Smooth muscle cell (in vitro differentiated cells): ENCODE measurements around the gene ZNF219. TPM values are rescaled to one million over a fixed set of nuclear protein-coding genes. Genes with fewer than 3 reads are reported as not detected.

ENCODE experiments used
- DNase-seq: peaks from one replicate; lab custom pipeline; 2025; ENCODE audit not compliant: unreplicated experiment; lab: John Stamatoyannopoulos, UW
- H2AFZ ChIP-seq: fragments of 200-600 bp; sonication (generic); 2 replicates; pipeline ENCODE4 v1.6.0; 2016; ENCODE audit warnings: antibody characterized with exemption, low read depth, mild to moderate bottlenecking
- H3F3A ChIP-seq: fragments of 200-600 bp; sonication (generic); 2 replicates; pipeline ENCODE4 v1.6.0; 2017; ENCODE audit warnings: antibody characterized with exemption, low read depth
- H3K27ac ChIP-seq: fragments of 200-600 bp; sonication (generic); 2 replicates; pipeline ENCODE4 v1.5.1; 2016; ENCODE audit warnings: low read depth, mild to moderate bottlenecking
- H3K27me3 ChIP-seq: fragments of 200-600 bp; sonication (generic); 2 replicates; pipeline ENCODE4 v1.6.1; 2016; ENCODE audit warnings: low read depth, mild to moderate bottlenecking
- H3K36me3 ChIP-seq: fragments of 200-600 bp; sonication (generic); 2 replicates; pipeline ENCODE4 v1.5.1; 2016; ENCODE audit warnings: low read depth
- H3K4me1 ChIP-seq: fragments of 200-600 bp; sonication (generic); 2 replicates; pipeline ENCODE4 v1.5.1; 2016; ENCODE audit warnings: low read depth
- H3K4me2 ChIP-seq: fragments of 200-600 bp; sonication (generic); 2 replicates; pipeline ENCODE4 v1.6.0; 2016; ENCODE audit warnings: mild to moderate bottlenecking
- H3K4me3 ChIP-seq: fragments of 200-600 bp; sonication (generic); 2 replicates; pipeline ENCODE4 v1.5.1; 2016; ENCODE audit warnings: mild to moderate bottlenecking
- H3K79me2 ChIP-seq: fragments of 200-600 bp; sonication (generic); 2 replicates; pipeline ENCODE4 v1.6.0; 2016; ENCODE audit warnings: low read depth, mild to moderate bottlenecking
- H3K9ac ChIP-seq: fragments of 200-600 bp; sonication (generic); 2 replicates; pipeline ENCODE4 v1.6.0; 2016; ENCODE audit warnings: low read depth
- H3K9me3 ChIP-seq: fragments of 200-600 bp; sonication (generic); replicated peaks from 2 replicates; pipeline ENCODE4 v1.5.1; 2016; ENCODE audit warnings: low read depth
- H4K20me1 ChIP-seq: fragments of 200-600 bp; sonication (generic); 2 replicates; pipeline ENCODE4 v1.6.0; 2016; ENCODE audit warnings: low read depth
- WGBS: methylation state at CpG from one replicate; pipeline ENCODE4 v1.1.7; 2016; ENCODE audit warnings: low lambda C conversion rate; 5-methylcytosine and 5-hydroxymethylcytosine counted together
- polyA plus RNA-seq: library from polyadenylated mRNA; unstranded; fragments of >200 nt; fragmentation: Nextera tagmentation; extraction: Ambion mirVana; gene quantifications from 2 replicates; pipeline ENCODE4 v1.2.1, GENCODE V29; 2016
- total RNA-seq: library from RNA; depleted of rRNA; stranded (reverse); fragments of >200 nt; gene quantifications from 2 replicates; pipeline ENCODE4 v1.2.3, GENCODE V29; 2014
- TF ChIP-seq, protein P1 (sequence below): fragments of 200-600 bp; sonication (generic); IDR thresholded peaks from 2 replicates; pipeline ENCODE4 v1.5.1; 2017; ENCODE audit warnings: borderline replicate concordance, mild to moderate bottlenecking, antibody characterized with exemption; ENCODE audit not compliant: insufficient read depth, poor library complexity, severe bottlenecking

ZNF219 gene
- total and polyA plus RNA-seq, 2 experiments from 2014 or later: 8.8 to 10.0 TPM

DNA sequence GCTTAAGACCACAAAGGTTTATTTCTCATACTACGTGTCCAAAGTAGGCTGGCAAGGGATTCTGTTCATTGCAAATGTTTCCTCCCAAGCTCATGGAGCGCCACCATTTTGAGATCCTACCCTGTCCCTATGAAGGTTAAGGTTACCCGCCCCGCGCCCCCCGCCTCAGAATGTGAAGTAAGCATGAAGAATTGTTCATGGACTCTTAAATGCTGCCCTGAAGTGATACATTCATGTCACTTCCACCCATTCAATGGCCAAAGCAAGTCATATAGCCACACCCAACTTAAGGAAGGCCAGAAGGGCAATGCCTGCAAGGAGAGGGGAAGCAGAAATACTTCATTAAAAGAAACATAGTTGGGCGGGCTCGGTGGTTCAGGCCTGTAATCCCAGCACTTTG lies 6.6 kb upstream of the ZNF219 start:
- TF ChIP-seq, protein P1, sequence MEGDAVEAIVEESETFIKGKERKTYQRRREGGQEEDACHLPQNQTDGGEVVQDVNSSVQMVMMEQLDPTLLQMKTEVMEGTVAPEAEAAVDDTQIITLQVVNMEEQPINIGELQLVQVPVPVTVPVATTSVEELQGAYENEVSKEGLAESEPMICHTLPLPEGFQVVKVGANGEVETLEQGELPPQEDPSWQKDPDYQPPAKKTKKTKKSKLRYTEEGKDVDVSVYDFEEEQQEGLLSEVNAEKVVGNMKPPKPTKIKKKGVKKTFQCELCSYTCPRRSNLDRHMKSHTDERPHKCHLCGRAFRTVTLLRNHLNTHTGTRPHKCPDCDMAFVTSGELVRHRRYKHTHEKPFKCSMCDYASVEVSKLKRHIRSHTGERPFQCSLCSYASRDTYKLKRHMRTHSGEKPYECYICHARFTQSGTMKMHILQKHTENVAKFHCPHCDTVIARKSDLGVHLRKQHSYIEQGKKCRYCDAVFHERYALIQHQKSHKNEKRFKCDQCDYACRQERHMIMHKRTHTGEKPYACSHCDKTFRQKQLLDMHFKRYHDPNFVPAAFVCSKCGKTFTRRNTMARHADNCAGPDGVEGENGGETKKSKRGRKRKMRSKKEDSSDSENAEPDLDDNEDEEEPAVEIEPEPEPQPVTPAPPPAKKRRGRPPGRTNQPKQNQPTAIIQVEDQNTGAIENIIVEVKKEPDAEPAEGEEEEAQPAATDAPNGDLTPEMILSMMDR: no peak
- Histone ChIP-seq H2AFZ (no peak overlapping the region), H4K20me1 (no peaks in the 10 kb centered on the region), H3F3A (peaks cover 9% of the 10 kb centered on the region), H3K4me1 (peaks cover 28% of the 10 kb centered on the region), H3K36me3 (no peaks in the 10 kb centered on the region), H3K4me3 (no peak overlapping the region), H3K79me2 (no peaks in the 10 kb centered on the region), H3K27me3 (no peaks in the 10 kb centered on the region), H3K9me3 (no peaks in the 10 kb centered on the region), H3K9ac (no peak overlapping the region), H3K27ac (peak overlapping the region; percentile 99), H3K4me2 (no peak overlapping the region)
- 92% methylated on average over 8 of the region's 8 CpGs for WGBS
- DNase-seq: no peak

DNA sequence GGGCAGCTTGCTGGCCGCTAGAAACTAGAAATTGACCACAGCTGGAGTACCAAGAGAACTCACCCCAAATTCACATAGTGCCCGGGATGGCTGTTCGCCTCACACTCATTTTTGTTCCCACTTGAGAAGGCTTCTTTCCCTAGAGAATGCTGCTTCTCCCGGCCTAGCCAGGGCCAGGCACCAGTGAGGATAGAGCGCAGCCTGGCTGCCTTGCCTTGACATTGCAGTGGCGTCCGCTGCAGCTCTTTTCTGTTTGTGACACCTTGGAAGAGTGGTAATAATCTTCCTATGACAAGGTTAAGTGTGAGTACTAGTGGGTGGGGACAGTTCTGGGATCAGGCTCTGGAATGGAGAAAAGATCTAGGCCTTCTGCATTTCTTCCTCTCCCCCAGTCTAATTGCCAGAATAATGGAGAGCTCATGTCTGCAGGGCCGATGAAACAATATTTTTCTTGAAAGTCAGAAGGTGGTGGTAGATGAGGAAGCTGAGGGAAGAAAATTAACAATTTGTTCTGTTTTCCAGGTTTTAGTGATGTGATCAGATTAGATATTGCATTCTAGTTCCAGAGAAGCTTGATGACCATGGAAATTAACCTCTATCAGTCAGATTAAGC lies 6.1 kb upstream of the ZNF219 start:
- H4K20me1 ChIP-seq: no peaks in the 10 kb centered on the region

DNA sequence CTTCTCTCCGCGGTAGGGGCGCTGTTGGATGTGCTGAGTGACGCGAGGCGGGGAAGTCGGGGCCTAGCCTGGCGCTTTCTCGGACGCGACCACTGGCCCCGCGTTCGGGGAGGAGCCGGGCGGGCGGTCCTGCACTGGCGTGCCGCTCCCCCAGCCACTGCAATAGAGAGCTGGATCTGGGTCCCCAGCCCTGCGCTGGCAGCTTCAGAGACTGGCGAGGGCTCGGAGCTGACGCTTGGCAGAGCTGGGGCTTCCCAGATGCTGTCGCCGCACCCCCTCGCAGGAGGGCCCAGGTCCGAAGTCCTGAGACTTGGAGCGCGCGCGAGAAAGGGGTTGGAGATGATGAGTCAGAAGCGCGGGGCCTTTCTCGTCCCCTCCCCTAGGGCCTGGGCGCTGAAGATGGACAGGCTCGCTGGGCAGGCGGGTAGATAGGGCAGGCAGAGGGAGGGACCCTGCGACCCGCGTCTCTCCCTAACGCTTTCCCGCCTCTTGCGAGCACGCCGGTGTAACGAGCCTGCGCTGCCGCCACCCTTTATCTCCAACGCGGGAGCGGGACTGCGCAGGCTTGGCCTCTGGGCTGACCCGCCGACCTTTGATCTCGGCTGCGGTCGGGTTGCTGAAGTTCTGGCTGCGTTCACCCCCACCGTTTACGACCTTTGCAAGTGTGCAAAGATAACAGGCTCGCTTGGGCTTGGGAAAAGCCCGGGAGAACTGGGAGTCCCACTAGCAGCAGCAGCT lies 5.4 kb upstream of the ZNF219 start:
- Histone ChIP-seq H2AFZ (peak overlapping the region; percentile 69), H3K4me1 (peaks cover 39% of the 10 kb centered on the region), H3K4me2 (peak overlapping the region; percentile 95), H3K4me3 (peak overlapping the region; percentile 70), H3K79me2 (no peaks in the 10 kb centered on the region), H3K36me3 (no peaks in the 10 kb centered on the region), H3K27ac (peak overlapping the region; percentile 99), H3K9ac (peak overlapping the region; percentile 99), H3K27me3 (no peaks in the 10 kb centered on the region), H3F3A (peaks cover 18% of the 10 kb centered on the region), H4K20me1 (no peaks in the 10 kb centered on the region), H3K9me3 (no peaks in the 10 kb centered on the region)
- peak; percentile 98 for DNase-seq
- TF ChIP-seq, protein P1: no peak
- under 1% methylated on average over 62 of the region's 62 CpGs for WGBS

More for the DNA sequence above, 6.1 kb upstream of the ZNF219 start:
- DNase-seq: peak; percentile 64
- no peaks in the 10 kb centered on the region for H3K27me3 ChIP-seq
- peaks cover 32% of the 10 kb centered on the region for H3K4me1 ChIP-seq
- TF ChIP-seq, protein P1: peak; percentile 87
- no peaks in the 10 kb centered on the region for H3K9me3 ChIP-seq
- H3K36me3 ChIP-seq: no peaks in the 10 kb centered on the region
- H3K27ac ChIP-seq: peak overlapping the region; percentile 99
- 13% methylated on average over 8 of the region's 8 CpGs for WGBS
- H3K9ac ChIP-seq: peak overlapping the region; percentile 99
- H3K4me2 ChIP-seq: peak overlapping the region; percentile 95
- H2AFZ ChIP-seq: peak overlapping the region; percentile 65
- peaks cover 11% of the 10 kb centered on the region for H3F3A ChIP-seq
- peak overlapping the region; percentile 70 for H3K4me3 ChIP-seq
- no peaks in the 10 kb centered on the region for H3K79me2 ChIP-seq
